HCT116 (cell line): Measurements from ENCODE around the gene NR2C2. TPM values are rescaled to one million over a fixed set of nuclear protein-coding genes. Genes with fewer than 3 reads are reported as not detected.
A peak's percentile ranks its signal among the peaks of the same experiment; 100 is the strongest.

Experiments
- ATAC-seq: fragments of 200-7000 bp; cut with Tn5 transposase; 2 replicates; pipeline ENCODE4 v1.9.1; 2020; ENCODE audit warnings: mild to moderate bottlenecking, moderate library complexity
- BruUV-seq: library from RNA; stranded (reverse); fragments of 400-500 nt; replicated peaks from 2 replicates; lab custom pipeline; 2021; lab: Mats Ljungman, UMichigan
- CTCF ChIA-PET: fragments of 300-600 bp; sonication (Branson Sonifier 250); formaldehyde crosslinking; loops from one replicate; lab custom pipeline; 2021; ENCODE audit warnings: antibody characterized with exemption; lab: Charles Lee
- POLR2A ChIA-PET: fragments of 300-600, 350-600 bp; sonication (Branson Sonifier 250); formaldehyde crosslinking; loops from one replicate; lab custom pipeline; 2021; ENCODE audit warnings: antibody characterized with exemption; lab: Charles Lee
- RAD21 ChIA-PET, 2 experiments: fragments of 300-600 bp; sonication (Branson Sonifier 250); formaldehyde crosslinking; loops; one replicate each; lab custom pipeline; 2023; ENCODE audit warnings: low total read pairs in 2 of 2; ENCODE audit not compliant: uncharacterized antibody in 2 of 2, unreplicated experiment in 2 of 2, low non-redundant PET in 1 of 2; lab: Charles Lee
- DNase-seq: peaks from one replicate; pipeline ENCODE4 v3.0.0-alpha.2; 2010; ENCODE audit warnings: low read depth, low spot score
- H2AFZ ChIP-seq: fragments of 200-600 bp; shearing (Covaris generic), sonication (generic); 2 replicates; pipeline ENCODE4 v1.6.1; 2017; ENCODE audit warnings: low read depth, mixed run types, mixed read lengths, antibody characterized with exemption, low read length; ENCODE audit not compliant: poor library complexity, severe bottlenecking
- H3K27ac ChIP-seq: 2 replicates; pipeline ENCODE4 v1.5.1; 2012; ENCODE audit warnings: low read depth, low read length
- H3K27me3 ChIP-seq: fragments of 200-600 bp; sonication (generic); 2 replicates; pipeline ENCODE4 v1.6.1; 2016; ENCODE audit warnings: mixed run types, low read length, mixed read lengths; ENCODE audit not compliant: insufficient read depth
- H3K36me3 ChIP-seq, 2 experiments: fragments of 200-500 bp in 1 of 2; fragments of 200-600 bp in 1 of 2; sonication (Bioruptor generic) in 1 of 2; sonication (generic) in 1 of 2; 2 replicates each; pipeline versions ENCODE4 v1.5.1 to v1.6.1; 2014 to 2016; ENCODE audit warnings: low read length in 2 of 2, inconsistent platforms in 1 of 2, mixed read lengths in 1 of 2, mixed run types in 1 of 2; ENCODE audit not compliant: insufficient read depth in 2 of 2, control insufficient read depth in 1 of 2
- H3K4me1 ChIP-seq, 2 experiments: fragments of 200-600 bp in 1 of 2; sonication (generic) in 1 of 2; 2 replicates each; pipeline versions ENCODE4 v1.5.1 to v1.6.1; 2012 to 2017; ENCODE audit warnings: low read length in 2 of 2, inconsistent platforms in 1 of 2, mild to moderate bottlenecking in 1 of 2, mixed read lengths in 1 of 2, mixed run types in 1 of 2, moderate library complexity in 1 of 2; ENCODE audit not compliant: insufficient read depth in 2 of 2, control insufficient read depth in 1 of 2
- H3K4me2 ChIP-seq: fragments of 200-600 bp; sonication (generic); 2 replicates; pipeline ENCODE4 v1.6.1; 2017; ENCODE audit warnings: mixed run types, low read length, mixed read lengths
- H3K4me3 ChIP-seq, 2 experiments: fragments of 200-600 bp in 1 of 2; sonication (generic) in 1 of 2; replicated peaks in 1 of 2; 2 replicates each; pipeline ENCODE4 v1.5.1; 2011 to 2016; ENCODE audit warnings: low read length in 2 of 2, control low read depth in 1 of 2, low read depth in 1 of 2, mild to moderate bottlenecking in 1 of 2, mixed read lengths in 1 of 2, mixed run types in 1 of 2
- H3K79me2 ChIP-seq: fragments of 200-600 bp; sonication (generic); 2 replicates; pipeline ENCODE4 v1.6.1; 2017; ENCODE audit warnings: mild to moderate bottlenecking, mixed run types, low read length, moderate library complexity, mixed read lengths; ENCODE audit not compliant: insufficient read depth
- H3K9ac ChIP-seq: fragments of 200-600 bp; sonication (generic); 2 replicates; pipeline ENCODE4 v1.6.1; 2016; ENCODE audit warnings: low read length, mixed read lengths
- H3K9me2 ChIP-seq: fragments of 200-600 bp; sonication (generic), shearing (Covaris generic); 2 replicates; pipeline ENCODE4 v1.6.1; 2017; ENCODE audit warnings: mixed run types, mild to moderate bottlenecking, moderate library complexity; ENCODE audit not compliant: insufficient read depth
- H3K9me3 ChIP-seq, 2 experiments: fragments of 200-500 bp in 1 of 2; fragments of 200-600 bp in 1 of 2; sonication (Bioruptor generic) in 1 of 2; sonication (generic) in 1 of 2; 2 replicates each; pipeline ENCODE4 v1.6.1; 2014 to 2017; ENCODE audit warnings: low read length in 2 of 2, mixed read lengths in 2 of 2, inconsistent platforms in 1 of 2, low read depth in 1 of 2, mild to moderate bottlenecking in 1 of 2, mixed run types in 1 of 2, moderate library complexity in 1 of 2; ENCODE audit not compliant: control insufficient read depth in 1 of 2, insufficient read depth in 1 of 2
- H4K20me1 ChIP-seq: fragments of 200-600 bp; sonication (generic), shearing (Covaris generic); 2 replicates; pipeline ENCODE4 v1.6.1; 2017; ENCODE audit warnings: mixed run types, mild to moderate bottlenecking, moderate library complexity; ENCODE audit not compliant: insufficient read depth
- EGR1 ChIP-seq: IDR thresholded peaks from 2 replicates; pipeline ENCODE4 v1.6.1; 2012; ENCODE audit warnings: low read depth
- FOSL1 ChIP-seq: IDR thresholded peaks from 2 replicates; pipeline ENCODE4 v1.6.1; 2012; ENCODE audit warnings: low read depth
- REST ChIP-seq: IDR thresholded peaks from 2 replicates; pipeline ENCODE4 v1.6.1; 2012; ENCODE audit warnings: low read depth
- SP1 ChIP-seq: IDR thresholded peaks from 2 replicates; pipeline ENCODE4 v1.6.1; 2012; ENCODE audit warnings: low read depth
- TCF7L2 ChIP-seq: IDR thresholded peaks from 2 replicates; pipeline ENCODE4 v1.7.0; 2011; ENCODE audit warnings: borderline replicate concordance, inconsistent platforms; ENCODE audit not compliant: insufficient read depth, insufficient read length; ENCODE audit errors: extremely low read depth
- YY1 ChIP-seq: IDR thresholded peaks from 2 replicates; pipeline ENCODE4 v1.6.1; 2011; ENCODE audit warnings: low read length, low read depth, moderate library complexity, mild to moderate bottlenecking; ENCODE audit not compliant: insufficient replicate concordance; ENCODE audit errors: extremely low read depth
- intact Hi-C: fragments of 100-400 bp; cut with micrococcal nuclease; formaldehyde crosslinking; loops from 2 replicates; pipeline ENCODE4 v1.10.0; 2022
- total RNA-seq: library from RNA; stranded (reverse); gene quantifications from one replicate; pipeline ENCODE4 v1.2.1, GENCODE V29; 2021; ENCODE audit not compliant: unreplicated experiment
- TF ChIP-seq, protein P1 (sequence below), 3 experiments: fragments of 200-600 bp in 1 of 3; sonication (generic) in 1 of 3; IDR thresholded peaks in 2 of 3; conservative IDR thresholded peaks in 1 of 3; 2 replicates each; pipeline ENCODE4 v1.5.1; 2012 to 2017; ENCODE audit warnings: low read depth in 2 of 3, low read length in 2 of 3, antibody characterized with exemption in 1 of 3, borderline replicate concordance in 1 of 3, control low read depth in 1 of 3, mild to moderate bottlenecking in 1 of 3, mixed read lengths in 1 of 3, mixed run types in 1 of 3, moderate library complexity in 1 of 3; ENCODE audit not compliant: insufficient read depth in 1 of 3
- TF ChIP-seq, protein P2 (sequence below): IDR thresholded peaks from 2 replicates; pipeline ENCODE4 v1.6.1; 2011; ENCODE audit warnings: mild to moderate bottlenecking, low read length, moderate library complexity; ENCODE audit not compliant: insufficient replicate concordance; ENCODE audit errors: extremely low read depth

Gene NR2C2
- total RNA-seq, 1 experiment from 2014 or later, result 45.0 TPM

- TF ChIP-seq, protein P1, sequence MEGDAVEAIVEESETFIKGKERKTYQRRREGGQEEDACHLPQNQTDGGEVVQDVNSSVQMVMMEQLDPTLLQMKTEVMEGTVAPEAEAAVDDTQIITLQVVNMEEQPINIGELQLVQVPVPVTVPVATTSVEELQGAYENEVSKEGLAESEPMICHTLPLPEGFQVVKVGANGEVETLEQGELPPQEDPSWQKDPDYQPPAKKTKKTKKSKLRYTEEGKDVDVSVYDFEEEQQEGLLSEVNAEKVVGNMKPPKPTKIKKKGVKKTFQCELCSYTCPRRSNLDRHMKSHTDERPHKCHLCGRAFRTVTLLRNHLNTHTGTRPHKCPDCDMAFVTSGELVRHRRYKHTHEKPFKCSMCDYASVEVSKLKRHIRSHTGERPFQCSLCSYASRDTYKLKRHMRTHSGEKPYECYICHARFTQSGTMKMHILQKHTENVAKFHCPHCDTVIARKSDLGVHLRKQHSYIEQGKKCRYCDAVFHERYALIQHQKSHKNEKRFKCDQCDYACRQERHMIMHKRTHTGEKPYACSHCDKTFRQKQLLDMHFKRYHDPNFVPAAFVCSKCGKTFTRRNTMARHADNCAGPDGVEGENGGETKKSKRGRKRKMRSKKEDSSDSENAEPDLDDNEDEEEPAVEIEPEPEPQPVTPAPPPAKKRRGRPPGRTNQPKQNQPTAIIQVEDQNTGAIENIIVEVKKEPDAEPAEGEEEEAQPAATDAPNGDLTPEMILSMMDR (IDR thresholded peaks at IDR 0.05 in 2 of 3, conservative IDR thresholded peaks at IDR 0.05 in 1 of 3; ENCODE audit: borderline replicate concordance in 1 of 3, insufficient read depth in 1 of 3, low read depth in 2 of 3, low read length in 2 of 3), result no peak
These were observed 4.3 kb upstream of the NR2C2 start (continued) for GRCh38 chr3:14943042-14943441.

DNA sequence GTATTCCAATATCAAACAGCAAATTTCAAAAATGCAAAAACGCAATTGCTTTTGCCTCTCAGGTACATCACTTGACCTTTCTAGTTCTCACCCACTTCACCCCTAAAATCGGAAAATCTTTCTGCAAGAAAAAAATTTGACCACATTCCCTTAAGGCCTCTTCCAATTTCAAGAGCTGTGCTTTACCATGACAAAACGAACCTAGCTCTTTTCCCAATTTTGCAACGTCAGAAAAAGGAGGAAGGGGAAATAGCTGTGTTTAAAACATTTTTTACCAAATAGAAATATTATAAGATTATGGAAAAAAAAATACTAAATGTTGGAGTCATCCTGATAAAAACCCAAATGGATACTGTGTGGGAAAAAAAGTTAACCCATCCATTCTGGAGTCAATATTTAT, 1.1 kb upstream of the NR2C2 start:
- Histone ChIP-seq H3K27me3 (no peaks in the 10 kb centered on the region), H3K4me3 (peak overlapping the region; percentile 74 to 79), H3K9ac (peak overlapping the region; percentile 80), H3K9me2 (no peaks in the 10 kb centered on the region), H3K4me1 (peaks cover 9 to 15% of the 10 kb centered on the region in 2 experiments), H4K20me1 (no peaks in the 10 kb centered on the region), H2AFZ (no peak overlapping the region), H3K79me2 (peaks cover 56% of the 10 kb centered on the region), H3K4me2 (peak overlapping the region; percentile 81), H3K9me3 (no peaks in the 10 kb centered on the region), H3K27ac (peak overlapping the region; percentile 96; the same call in 1 of the 2 replicates), H3K36me3 (peaks cover 2 to 18% of the 10 kb centered on the region in 2 experiments; a peak in 3 of 4 replicates)
- TF ChIP-seq, protein P2, sequence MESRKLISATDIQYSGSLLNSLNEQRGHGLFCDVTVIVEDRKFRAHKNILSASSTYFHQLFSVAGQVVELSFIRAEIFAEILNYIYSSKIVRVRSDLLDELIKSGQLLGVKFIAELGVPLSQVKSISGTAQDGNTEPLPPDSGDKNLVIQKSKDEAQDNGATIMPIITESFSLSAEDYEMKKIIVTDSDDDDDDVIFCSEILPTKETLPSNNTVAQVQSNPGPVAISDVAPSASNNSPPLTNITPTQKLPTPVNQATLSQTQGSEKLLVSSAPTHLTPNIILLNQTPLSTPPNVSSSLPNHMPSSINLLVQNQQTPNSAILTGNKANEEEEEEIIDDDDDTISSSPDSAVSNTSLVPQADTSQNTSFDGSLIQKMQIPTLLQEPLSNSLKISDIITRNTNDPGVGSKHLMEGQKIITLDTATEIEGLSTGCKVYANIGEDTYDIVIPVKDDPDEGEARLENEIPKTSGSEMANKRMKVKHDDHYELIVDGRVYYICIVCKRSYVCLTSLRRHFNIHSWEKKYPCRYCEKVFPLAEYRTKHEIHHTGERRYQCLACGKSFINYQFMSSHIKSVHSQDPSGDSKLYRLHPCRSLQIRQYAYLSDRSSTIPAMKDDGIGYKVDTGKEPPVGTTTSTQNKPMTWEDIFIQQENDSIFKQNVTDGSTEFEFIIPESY, result no peak
- TF ChIP-seq SP1 (no peak), TCF7L2 (no peak), EGR1 (no peak), FOSL1 (no peak), REST (no peak), YY1 (no peak)
- TF ChIP-seq, protein P1 (IDR thresholded peaks at IDR 0.05 in 2 of 3, conservative IDR thresholded peaks at IDR 0.05 in 1 of 3; ENCODE audit: borderline replicate concordance in 1 of 3, insufficient read depth in 1 of 3, low read depth in 2 of 3, low read length in 2 of 3), result no peak
- no TSS peak for BruUV-seq
- ChIA-PET POLR2A (no interaction called here), RAD21 (no interaction called here), CTCF (no interaction called here)
- intact Hi-C loops, result no loop called here
- no peak for ATAC-seq
- DNase-seq, result no peak
